ENCODE data around the gene SGO2.

GRCh38 chr2:200604571-200605255 lies 78.7 kb downstream of the SGO2 start:
- no peak for TF ChIP-seq ZNF274 (IDR thresholded peaks at IDR 0.05; ENCODE audit: low read depth, low read length)
- TF ChIP-seq CTCF (IDR thresholded peaks at IDR 0.05 in 2 of 3, conservative IDR thresholded peaks at IDR 0.05 in 1 of 3; ENCODE audit: borderline replicate concordance in 1 of 3, insufficient read depth in 1 of 3, low read depth in 2 of 3, low read length in 2 of 3): no peak
- no peak for TF ChIP-seq SIN3A (IDR thresholded peaks at IDR 0.05; ENCODE audit: low read depth)
- TF ChIP-seq SP1 (IDR thresholded peaks at IDR 0.05; ENCODE audit: low read depth): no peak
- no peak for TF ChIP-seq ZFX (IDR thresholded peaks at IDR 0.05)
- no peak for TF ChIP-seq POLR2A (IDR thresholded peaks at IDR 0.05; ENCODE audit: borderline replicate concordance, extremely low read depth, insufficient read depth, insufficient read length)
